ENCODE measurements around the gene PCP4L1.
"Not testable (repeated sequence)": the region's sequence is repeated elsewhere in the genome, so short reads cannot be mapped to it uniquely, and the experiment has no call there.

PCP4L1 gene

DNA sequence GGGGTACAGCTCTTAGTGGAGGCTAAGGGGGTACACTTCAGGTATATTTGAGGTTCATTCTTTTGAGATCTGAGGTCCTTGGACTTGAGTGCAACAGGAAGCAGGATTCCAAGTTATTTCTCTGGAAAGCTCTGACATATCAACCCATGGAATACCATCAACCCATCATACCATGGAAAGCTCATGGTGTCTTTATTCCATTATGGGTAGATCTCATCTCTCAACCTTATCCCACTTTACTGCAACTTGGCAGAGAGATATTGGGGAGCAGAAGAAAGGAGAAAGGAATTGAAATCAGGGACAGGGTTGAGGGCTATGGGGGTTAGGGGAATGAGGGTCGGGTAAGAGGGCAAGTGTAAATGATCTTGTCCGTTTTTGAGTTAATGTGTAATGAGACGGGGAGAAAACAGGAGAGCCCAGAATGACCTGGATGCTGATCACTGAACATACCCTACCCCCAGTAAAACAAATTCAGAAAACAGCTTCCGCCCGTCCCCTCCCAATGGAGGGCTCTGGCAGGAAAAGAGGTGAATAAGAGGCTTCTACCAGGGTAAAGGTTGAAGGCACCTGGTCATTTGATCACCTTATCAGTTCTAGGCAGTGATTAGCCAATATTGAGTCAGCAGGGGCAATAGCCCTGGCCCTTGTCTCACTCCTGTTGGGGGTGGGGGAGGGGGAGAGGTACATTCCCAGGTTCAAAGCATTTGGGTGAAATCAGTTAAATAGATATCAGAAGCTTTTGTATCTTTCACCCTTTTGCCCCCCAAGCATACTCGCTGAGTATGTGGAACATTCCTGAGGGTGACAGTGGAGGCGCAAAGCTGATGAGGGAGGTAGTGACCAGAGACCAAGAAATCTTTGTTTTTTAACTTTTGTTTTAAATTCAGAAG, 34.5 kb upstream of the PCP4L1 start:
- Histone ChIP-seq H3K27me3 (ENCODE audit: control insufficient read depth, insufficient read depth, low read length) (no peaks in the 10 kb centered on the region), H3K4me1 (ENCODE audit: control insufficient read depth, insufficient read depth, low read length) (peaks cover 15% of the 10 kb centered on the region), H3K36me3 (ENCODE audit: control insufficient read depth, insufficient read depth, low read length) (peaks cover 9% of the 10 kb centered on the region), H3K27ac (ENCODE audit: low read depth, low read length) (no peak overlapping the region), H3K4me3 (ENCODE audit: low read length) (no peak overlapping the region), H3K9ac (ENCODE audit: low read length) (no peak overlapping the region)

DNA sequence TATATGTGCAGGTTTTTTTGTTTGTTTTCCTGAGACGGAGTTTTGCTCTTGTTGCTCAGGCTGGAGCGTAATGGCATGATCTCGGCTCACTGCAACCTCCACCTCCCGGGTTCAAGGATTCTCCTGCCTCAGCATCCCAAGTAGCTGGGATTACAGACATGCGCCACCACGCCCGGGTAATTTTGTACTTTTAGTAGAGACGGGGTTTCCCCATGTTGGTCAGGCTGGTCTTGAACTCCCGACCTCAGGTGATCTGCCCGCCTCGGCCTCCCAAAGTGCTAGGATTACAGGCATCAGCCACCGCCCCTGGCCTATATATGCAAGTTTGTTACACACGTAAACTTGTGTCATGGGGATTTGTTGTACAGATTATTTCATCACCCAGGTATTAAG, 33.9 kb upstream of the PCP4L1 start:
- not testable (repeated sequence) for H3K9ac ChIP-seq (ENCODE audit: low read length); H3K27me3 ChIP-seq (ENCODE audit: control insufficient read depth, insufficient read depth, low read length); H3K27ac ChIP-seq (ENCODE audit: low read depth, low read length); H3K4me3 ChIP-seq (ENCODE audit: low read length)
- Histone ChIP-seq H3K4me1 (ENCODE audit: control insufficient read depth, insufficient read depth, low read length) (peaks cover 15% of the 10 kb centered on the region), H3K36me3 (ENCODE audit: control insufficient read depth, insufficient read depth, low read length) (peaks cover 12% of the 10 kb centered on the region)

DNA sequence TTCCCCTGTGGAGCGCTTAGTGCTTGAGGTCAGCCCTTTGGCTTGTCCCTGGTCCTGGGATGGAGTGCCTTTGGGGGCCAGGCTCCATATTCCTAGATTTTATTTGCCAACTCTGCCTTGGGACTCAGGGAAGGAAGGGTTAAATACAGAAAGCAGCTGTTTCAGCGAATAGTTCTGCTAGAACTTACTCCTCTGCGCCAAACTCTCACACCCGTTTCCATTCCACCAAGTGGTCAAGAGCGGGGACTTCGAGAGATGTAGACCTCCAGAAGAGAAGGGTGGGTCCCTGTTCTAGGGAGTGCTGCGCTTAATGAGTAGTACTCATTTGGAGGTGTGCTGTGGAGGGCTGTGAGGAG, 33.4 kb upstream of the PCP4L1 start:
- Histone ChIP-seq H3K4me3 (ENCODE audit: low read length) (peak overlapping the region; percentile 5), H3K27ac (ENCODE audit: low read depth, low read length) (peak overlapping the region; percentile 74), H3K4me1 (ENCODE audit: control insufficient read depth, insufficient read depth, low read length) (peaks cover 15% of the 10 kb centered on the region), H3K27me3 (ENCODE audit: control insufficient read depth, insufficient read depth, low read length) (no peaks in the 10 kb centered on the region), H3K36me3 (ENCODE audit: control insufficient read depth, insufficient read depth, low read length) (peaks cover 14% of the 10 kb centered on the region), H3K9ac (ENCODE audit: low read length) (no peak overlapping the region)

- Histone ChIP-seq H3K4me1 (ENCODE audit: control insufficient read depth, insufficient read depth, low read length) (peaks cover 15% of the 10 kb centered on the region), H3K9ac (ENCODE audit: low read length) (peak within 1 kb of the TSS; percentile 68), H3K4me3 (ENCODE audit: low read length) (peak within 1 kb of the TSS; percentile 99), H3K36me3 (ENCODE audit: control insufficient read depth, insufficient read depth, low read length) (peaks cover 14% of the 10 kb centered on the region), H3K27ac (ENCODE audit: low read depth, low read length) (peak within 1 kb of the TSS; percentile 86), H3K27me3 (ENCODE audit: control insufficient read depth, insufficient read depth, low read length) (no peaks in the 10 kb centered on the region)
These were observed 32.8 kb upstream of the PCP4L1 start, which contains the start of gene TOMM40L for GRCh38 chr1:161225534-161226319. TOMM40L (plus strand) TSS chr1:161226060; CDS start chr1:161226490, 430 bp downstream.

DNA sequence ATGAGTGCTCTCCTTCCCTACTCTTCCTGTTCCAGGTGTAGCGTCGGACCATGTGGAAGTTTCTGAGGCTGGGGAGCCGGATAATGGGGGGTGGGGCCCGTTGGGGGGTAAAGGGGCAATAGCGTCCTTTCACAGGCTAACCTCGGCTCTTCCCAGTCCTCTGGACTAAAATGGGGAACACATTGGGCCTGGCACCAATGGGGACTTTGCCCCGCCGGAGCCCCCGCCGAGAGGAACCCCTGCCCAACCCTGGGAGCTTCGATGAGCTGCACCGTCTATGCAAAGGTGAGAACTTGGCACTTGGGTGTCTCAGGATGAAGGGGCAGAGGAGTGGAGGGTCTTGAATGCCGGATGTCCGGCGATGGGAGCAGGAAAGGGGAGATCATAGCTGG, 32.2 kb upstream of the PCP4L1 start:
- peaks cover 14% of the 10 kb centered on the region for H3K36me3 ChIP-seq (ENCODE audit: control insufficient read depth, insufficient read depth, low read length)
- H3K9ac ChIP-seq (ENCODE audit: low read length): peak overlapping the region; percentile 68
- H3K27me3 ChIP-seq (ENCODE audit: control insufficient read depth, insufficient read depth, low read length): no peaks in the 10 kb centered on the region
- peak overlapping the region; percentile 86 for H3K27ac ChIP-seq (ENCODE audit: low read depth, low read length)
- H3K4me3 ChIP-seq (ENCODE audit: low read length): peak overlapping the region; percentile 99
- H3K4me1 ChIP-seq (ENCODE audit: control insufficient read depth, insufficient read depth, low read length): peaks cover 15% of the 10 kb centered on the region

DNA sequence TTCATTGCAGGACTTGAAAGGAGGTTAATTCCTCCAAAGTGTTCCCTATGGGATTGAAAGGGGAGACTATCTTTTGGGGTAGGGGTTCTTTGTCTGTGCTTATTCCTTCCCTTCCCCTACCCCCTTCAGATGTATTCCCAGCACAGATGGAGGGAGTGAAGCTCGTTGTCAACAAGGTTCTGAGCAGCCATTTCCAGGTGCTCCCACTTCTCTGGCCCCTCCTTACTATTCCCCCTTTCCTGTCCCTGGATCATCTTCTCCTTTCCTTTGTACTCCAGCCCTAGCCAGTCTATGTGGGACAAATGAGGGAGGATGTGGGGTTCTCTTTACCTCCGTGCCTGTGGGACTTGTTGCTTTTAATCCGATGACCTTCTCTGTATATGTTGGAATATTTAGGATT, 31.8 kb upstream of the PCP4L1 start:
- H3K4me3 ChIP-seq (ENCODE audit: low read length): peak overlapping the region; percentile 99
- peaks cover 15% of the 10 kb centered on the region for H3K4me1 ChIP-seq (ENCODE audit: control insufficient read depth, insufficient read depth, low read length)
- peaks cover 14% of the 10 kb centered on the region for H3K36me3 ChIP-seq (ENCODE audit: control insufficient read depth, insufficient read depth, low read length)
- H3K27me3 ChIP-seq (ENCODE audit: control insufficient read depth, insufficient read depth, low read length): no peaks in the 10 kb centered on the region
- peak overlapping the region; percentile 86 for H3K27ac ChIP-seq (ENCODE audit: low read depth, low read length)
- peak overlapping the region; percentile 26 for H3K9ac ChIP-seq (ENCODE audit: low read length)

DNA sequence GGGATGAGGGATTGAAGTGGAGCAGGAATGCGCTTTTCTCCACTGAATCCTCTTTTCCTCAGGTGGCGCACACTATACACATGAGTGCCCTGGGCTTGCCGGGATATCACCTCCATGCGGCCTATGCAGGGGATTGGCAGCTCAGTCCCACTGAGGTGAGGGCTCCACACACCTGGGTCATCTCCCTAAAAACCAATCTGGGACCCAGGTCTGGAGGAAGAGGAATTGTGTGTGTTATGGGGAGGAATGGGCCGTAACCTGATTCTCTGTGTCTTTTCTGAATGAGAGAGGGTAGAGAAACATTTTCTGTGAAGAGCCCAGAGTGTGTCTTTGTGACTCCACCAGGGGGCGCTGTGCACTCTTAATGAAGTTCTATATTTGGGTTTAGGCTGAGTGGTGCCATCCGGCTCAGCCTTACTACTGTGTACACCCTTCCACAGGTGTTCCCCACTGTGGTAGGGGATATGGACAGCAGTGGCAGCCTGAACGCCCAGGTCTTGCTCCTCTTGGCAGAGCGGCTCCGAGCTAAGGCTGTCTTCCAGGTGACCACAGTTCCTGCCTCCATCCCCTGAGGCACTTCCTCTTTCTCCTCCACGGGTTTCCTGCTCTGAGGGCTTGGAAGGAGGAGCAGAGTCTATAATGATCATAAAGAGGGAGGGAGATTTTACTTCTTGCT, 31.2 kb upstream of the PCP4L1 start:
- peaks cover 14% of the 10 kb centered on the region for H3K36me3 ChIP-seq (ENCODE audit: control insufficient read depth, insufficient read depth, low read length)
- H3K27ac ChIP-seq (ENCODE audit: low read depth, low read length): peak overlapping the region; percentile 21
- peaks cover 15% of the 10 kb centered on the region for H3K4me1 ChIP-seq (ENCODE audit: control insufficient read depth, insufficient read depth, low read length)
- H3K27me3 ChIP-seq (ENCODE audit: control insufficient read depth, insufficient read depth, low read length): no peaks in the 10 kb centered on the region
- no peak overlapping the region for H3K9ac ChIP-seq (ENCODE audit: low read length)
- H3K4me3 ChIP-seq (ENCODE audit: low read length): peak overlapping the region; percentile 99

DNA sequence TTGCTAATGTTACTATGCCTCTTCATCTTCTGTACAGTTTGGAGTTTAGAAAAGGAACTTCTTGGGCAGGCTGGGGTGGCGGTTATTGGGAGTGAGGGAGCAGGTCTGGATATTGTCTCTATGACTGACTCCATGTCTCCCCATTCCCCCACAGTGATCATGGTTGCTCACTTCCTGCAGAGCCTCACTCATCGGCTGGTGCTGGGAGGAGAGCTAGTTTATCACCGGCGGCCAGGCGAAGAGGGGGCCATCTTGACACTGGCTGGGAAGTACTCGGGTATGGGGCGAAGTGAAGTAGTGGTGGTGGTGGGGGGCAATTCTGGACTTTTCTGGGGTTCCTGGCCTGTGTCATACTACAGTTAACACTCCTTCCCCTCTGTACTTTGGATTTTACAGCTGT, 30.5 kb upstream of the PCP4L1 start:
- Histone ChIP-seq H3K4me3 (ENCODE audit: low read length) (no peak overlapping the region), H3K27ac (ENCODE audit: low read depth, low read length) (no peak overlapping the region), H3K4me1 (ENCODE audit: control insufficient read depth, insufficient read depth, low read length) (peaks cover 15% of the 10 kb centered on the region), H3K27me3 (ENCODE audit: control insufficient read depth, insufficient read depth, low read length) (no peaks in the 10 kb centered on the region), H3K36me3 (ENCODE audit: control insufficient read depth, insufficient read depth, low read length) (peaks cover 14% of the 10 kb centered on the region), H3K9ac (ENCODE audit: low read length) (no peak overlapping the region)

DNA sequence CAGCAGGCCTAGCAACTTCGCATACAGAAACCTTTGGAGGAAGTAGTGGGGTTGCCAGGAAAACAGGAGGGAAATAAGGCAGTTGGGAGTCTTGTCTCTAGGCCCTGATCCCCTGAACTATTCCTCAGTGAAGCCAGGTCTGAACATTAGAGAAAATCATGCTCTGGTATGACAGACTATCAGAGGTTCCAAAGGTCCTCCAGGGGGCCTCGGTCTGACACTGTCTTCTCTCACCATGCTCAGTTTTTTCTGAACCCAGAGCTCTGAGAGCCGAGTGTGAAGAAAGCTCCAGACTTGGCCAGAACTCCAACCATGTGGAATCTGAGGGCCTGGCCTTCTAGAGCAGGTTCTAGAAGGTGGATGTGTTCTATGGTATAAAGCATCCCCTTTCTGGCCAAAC, 28.6 kb upstream of the PCP4L1 start:
- Histone ChIP-seq H3K4me1 (ENCODE audit: control insufficient read depth, insufficient read depth, low read length) (peaks cover 15% of the 10 kb centered on the region), H3K27ac (ENCODE audit: low read depth, low read length) (no peak overlapping the region), H3K4me3 (ENCODE audit: low read length) (no peak overlapping the region), H3K36me3 (ENCODE audit: control insufficient read depth, insufficient read depth, low read length) (peaks cover 14% of the 10 kb centered on the region), H3K9ac (ENCODE audit: low read length) (no peak overlapping the region), H3K27me3 (ENCODE audit: control insufficient read depth, insufficient read depth, low read length) (no peaks in the 10 kb centered on the region)

DNA sequence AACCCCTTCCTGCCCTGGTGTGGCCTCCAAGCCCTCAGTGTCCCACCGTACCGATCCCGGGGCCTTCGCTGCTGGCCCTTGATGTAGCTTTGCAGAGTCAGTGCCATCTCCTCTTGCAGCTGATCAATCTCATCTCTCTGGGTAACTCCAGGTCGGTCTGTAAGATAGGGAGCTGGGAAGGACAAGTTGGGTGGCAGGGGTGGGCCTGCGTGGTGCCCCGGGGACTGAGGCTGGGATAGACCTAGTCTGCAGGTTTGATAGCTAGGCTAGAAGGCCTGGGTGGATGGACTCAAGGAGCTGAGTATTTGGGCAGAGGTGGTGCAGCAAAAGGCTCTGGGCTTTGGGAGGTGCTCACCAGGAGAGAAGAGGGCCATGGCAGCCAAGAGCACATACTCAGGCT, 27.8 kb upstream of the PCP4L1 start:
- H3K4me1 ChIP-seq (ENCODE audit: control insufficient read depth, insufficient read depth, low read length): peaks cover 15% of the 10 kb centered on the region
- H3K36me3 ChIP-seq (ENCODE audit: control insufficient read depth, insufficient read depth, low read length): peaks cover 14% of the 10 kb centered on the region
- no peaks in the 10 kb centered on the region for H3K27me3 ChIP-seq (ENCODE audit: control insufficient read depth, insufficient read depth, low read length)
- no peak overlapping the region for H3K27ac ChIP-seq (ENCODE audit: low read depth, low read length)
- no peak overlapping the region for H3K9ac ChIP-seq (ENCODE audit: low read length)
- H3K4me3 ChIP-seq (ENCODE audit: low read length): no peak overlapping the region

DNA sequence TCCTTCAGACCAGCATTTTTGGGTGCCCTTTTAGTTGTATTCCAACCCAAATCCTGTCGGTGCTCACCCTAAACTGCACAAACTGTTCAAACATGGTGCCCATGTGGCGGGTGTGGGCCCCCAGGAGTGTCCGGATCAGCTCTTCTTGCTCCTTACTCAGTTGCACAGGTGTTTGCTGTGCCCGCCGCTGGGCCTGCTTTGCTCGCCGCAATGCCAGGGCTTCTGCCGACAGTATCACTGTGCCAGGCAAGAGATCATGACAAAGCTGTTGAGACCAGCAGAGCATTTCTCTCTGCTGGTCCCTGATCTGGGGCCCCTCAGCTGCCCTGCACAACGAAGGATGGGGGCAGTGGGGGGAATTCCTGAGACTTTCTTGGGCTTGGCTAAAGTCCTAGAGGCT, 25.4 kb upstream of the PCP4L1 start:
- H3K27ac ChIP-seq (ENCODE audit: low read depth, low read length): no peak overlapping the region
- H3K4me3 ChIP-seq (ENCODE audit: low read length): no peak overlapping the region
- H3K4me1 ChIP-seq (ENCODE audit: control insufficient read depth, insufficient read depth, low read length): no peaks in the 10 kb centered on the region
- H3K9ac ChIP-seq (ENCODE audit: low read length): no peak overlapping the region
- peaks cover 12% of the 10 kb centered on the region for H3K36me3 ChIP-seq (ENCODE audit: control insufficient read depth, insufficient read depth, low read length)
- no peaks in the 10 kb centered on the region for H3K27me3 ChIP-seq (ENCODE audit: control insufficient read depth, insufficient read depth, low read length)
